ENCODE results near the gene GID4. TPM values are rescaled to one million over a fixed set of nuclear protein-coding genes. Genes with fewer than 3 reads are reported as not detected.

Gene GID4
- total RNA-seq, 1 donor from 2014 or later = 7.3 TPM

GRCh38 chr17:18040261-18040858 is 1.2 kb downstream of the GID4 start:
- intact Hi-C loops (cut with micrococcal nuclease) = no loop called here
- peak overlapping the region; percentile 82 for H3K27ac Mint-ChIP-seq
- H3K4me1 Mint-ChIP-seq = peaks cover 50% of the 10 kb centered on the region
- ATAC-seq (ENCODE audit: low read depth) (no peak), DNase-seq (no peak)
- TF ChIP-seq CTCF (IDR thresholded peaks at IDR 0.05) = no peak
- H3K9me3 Mint-ChIP-seq = no peaks in the 10 kb centered on the region
- peak overlapping the region; percentile 89 for H3K4me3 Mint-ChIP-seq
- no peaks in the 10 kb centered on the region for H3K27me3 Mint-ChIP-seq
- ChIA-PET POLR2A (no interaction called here), CTCF (no interaction called here)
- H3K36me3 Mint-ChIP-seq (ENCODE audit: low read depth) = peaks cover 16% of the 10 kb centered on the region

DNA sequence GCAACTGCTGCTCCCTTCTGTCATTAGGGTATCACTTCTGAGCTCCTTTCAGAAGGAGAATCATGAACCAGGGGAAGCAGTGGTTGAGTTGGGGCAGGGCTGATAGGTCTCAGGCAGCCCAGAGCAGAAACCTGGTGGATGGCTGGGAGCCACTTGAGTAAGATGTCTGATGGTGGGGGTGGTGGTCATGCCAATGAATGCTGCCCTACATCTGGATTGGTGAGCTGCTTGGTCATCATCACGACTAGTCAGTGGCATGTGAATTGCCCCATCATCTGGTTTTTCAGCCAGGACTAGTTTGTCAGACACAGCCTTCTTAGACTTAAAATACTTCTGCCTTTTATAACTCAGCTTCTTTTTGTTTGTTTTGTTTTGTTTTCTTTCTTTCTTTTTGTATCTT is 2.6 kb downstream of the GID4 start:
- Mint-ChIP-seq H3K27me3 (no peaks in the 10 kb centered on the region), H3K36me3 (ENCODE audit: low read depth) (peaks cover 18% of the 10 kb centered on the region), H3K9me3 (no peaks in the 10 kb centered on the region), H3K27ac (no peak overlapping the region), H3K4me3 (peak overlapping the region; percentile 15), H3K4me1 (peaks cover 49% of the 10 kb centered on the region)
- intact Hi-C loops (cut with micrococcal nuclease) = no loop called here
- ATAC-seq (ENCODE audit: low read depth) = no peak
- no peak for DNase-seq
- no peak for TF ChIP-seq CTCF (IDR thresholded peaks at IDR 0.05)
- CTCF ChIA-PET = no interaction called here
- POLR2A ChIA-PET = no interaction called here

- DNase-seq = no peak
- ChIA-PET POLR2A (no interaction called here), CTCF (interaction anchor here (1.2 kb wide), 1 partner anchor 70 kb away, joined by 4 read pairs; the partner anchor contains the start of genes DRC3 and TOM1L2)
- no peaks in the 10 kb centered on the region for H3K9me3 Mint-ChIP-seq
- H3K27ac Mint-ChIP-seq = peak overlapping the region; percentile 37
- peaks cover 24% of the 10 kb centered on the region for H3K36me3 Mint-ChIP-seq (ENCODE audit: low read depth)
- TF ChIP-seq CTCF (IDR thresholded peaks at IDR 0.05) = no peak
- no peak for ATAC-seq (ENCODE audit: low read depth)
- no peaks in the 10 kb centered on the region for H3K27me3 Mint-ChIP-seq
- no peak overlapping the region for H3K4me3 Mint-ChIP-seq
- intact Hi-C loops (cut with micrococcal nuclease) = no loop called here
- peaks cover 38% of the 10 kb centered on the region for H3K4me1 Mint-ChIP-seq
Observed at GRCh38 chr17:18042983-18043382, 3.8 kb downstream of the GID4 start.

GRCh38 chr17:18043491-18043890 is 4.3 kb downstream of the GID4 start:
- Mint-ChIP-seq H3K27ac (no peak overlapping the region), H3K36me3 (ENCODE audit: low read depth) (peaks cover 22% of the 10 kb centered on the region), H3K4me1 (peaks cover 33% of the 10 kb centered on the region), H3K4me3 (no peak overlapping the region), H3K27me3 (no peaks in the 10 kb centered on the region), H3K9me3 (no peaks in the 10 kb centered on the region)
- ATAC-seq (ENCODE audit: low read depth) (no peak), DNase-seq (no peak)
- ChIA-PET POLR2A (no interaction called here), CTCF (interaction anchor here (1.2 kb wide), 1 partner anchor 71 kb away, joined by 4 read pairs; the partner anchor contains the start of genes DRC3 and TOM1L2)
- no peak for TF ChIP-seq CTCF (IDR thresholded peaks at IDR 0.05)
- intact Hi-C loops (cut with micrococcal nuclease) = no loop called here

DNA sequence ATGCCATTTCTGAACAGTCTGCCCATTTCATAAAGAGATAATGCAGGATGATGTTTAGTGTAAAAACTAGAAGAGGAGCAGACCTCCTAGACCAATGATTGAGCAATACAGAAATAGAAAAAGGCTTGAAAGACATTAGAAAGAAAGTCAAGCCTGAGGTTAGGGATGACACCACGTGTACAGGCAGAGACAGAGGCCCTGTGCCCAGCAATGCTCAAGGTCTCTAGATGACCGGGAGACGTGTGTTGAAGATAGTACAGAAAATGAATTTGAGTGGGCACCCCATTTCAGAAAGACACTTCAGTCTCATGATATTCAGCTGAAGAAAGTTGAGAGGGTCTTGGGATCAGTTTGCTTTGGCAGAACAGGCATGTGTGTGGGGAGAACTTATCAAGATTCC is 5.4 kb downstream of the GID4 start:
- H3K36me3 Mint-ChIP-seq (ENCODE audit: low read depth) = peaks cover 17% of the 10 kb centered on the region
- peaks cover 30% of the 10 kb centered on the region for H3K4me1 Mint-ChIP-seq
- ATAC-seq (ENCODE audit: low read depth) (no peak), DNase-seq (no peak)
- H3K27me3 Mint-ChIP-seq = no peaks in the 10 kb centered on the region
- no peak for TF ChIP-seq CTCF (IDR thresholded peaks at IDR 0.05)
- no peaks in the 10 kb centered on the region for H3K9me3 Mint-ChIP-seq
- H3K4me3 Mint-ChIP-seq = no peak overlapping the region
- intact Hi-C loops (cut with micrococcal nuclease) = no loop called here
- no peak overlapping the region for H3K27ac Mint-ChIP-seq
- ChIA-PET POLR2A (no interaction called here), CTCF (no interaction called here)

Data from activated B cell treated with CpG ODN at 0.5 μM for 24 hours (primary cell).